ENCODE results near the gene MYO5C. TPM values are rescaled to one million over a fixed set of nuclear protein-coding genes. Genes with fewer than 3 reads are reported as not detected.

MYO5C gene
- total RNA-seq, 4 donors from 2014 or later, result 3.7 to 12.4 (median 7.6) TPM

DNA sequence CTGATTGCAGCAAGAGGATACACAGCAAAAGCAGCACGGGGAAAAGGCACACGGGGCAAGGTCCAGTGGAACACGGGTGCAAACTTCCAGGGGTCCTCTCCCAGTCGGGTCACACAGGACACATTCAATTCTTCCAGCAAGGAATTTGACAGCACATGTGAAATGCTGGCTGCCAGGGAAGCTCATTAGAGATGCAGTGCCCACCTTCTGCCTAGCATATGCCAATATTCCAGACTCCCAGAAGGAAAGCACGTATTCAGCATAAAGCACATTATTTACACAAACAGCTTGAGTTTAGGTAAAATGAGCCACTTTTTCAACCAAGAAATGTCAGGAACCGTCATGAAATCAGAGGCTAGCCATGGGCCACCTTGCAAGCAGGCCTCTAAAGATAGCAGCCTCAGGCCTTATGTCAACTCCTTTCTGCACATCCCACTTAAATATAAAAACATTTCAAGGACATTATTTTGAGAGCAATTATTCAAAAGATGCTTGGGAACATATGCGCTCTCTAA lies 19.3 kb downstream of the MYO5C start:
- no peaks in the 10 kb centered on the region for H3K9me3 ChIP-seq
- H3K36me3 ChIP-seq, result peaks cover 0 to 59% (median 16%) of the 10 kb centered on the region in 4 donors
- DNase-seq (ENCODE audit: extremely low spot score), result no peak
- no peaks in the 10 kb centered on the region for H3K27me3 ChIP-seq
- intact Hi-C loops (cut with DNase I), result no loop called here
- H3K4me1 ChIP-seq, result no peaks in the 10 kb centered on the region
- no peak overlapping the region for H3K4me3 ChIP-seq
- 94% methylated on average over 7 of the region's 7 CpGs for WGBS
- TF ChIP-seq POLR2AphosphoS5 (IDR thresholded peaks at IDR 0.05) (no peak), EP300 (IDR thresholded peaks at IDR 0.05) (no peak), CTCF (IDR thresholded peaks at IDR 0.05) (no peak), POLR2A (IDR thresholded peaks at IDR 0.05; ENCODE audit: low read depth) (no peak)
- H3K27ac ChIP-seq (replicated peaks in 1 of 4), result no peak overlapping the region

DNA sequence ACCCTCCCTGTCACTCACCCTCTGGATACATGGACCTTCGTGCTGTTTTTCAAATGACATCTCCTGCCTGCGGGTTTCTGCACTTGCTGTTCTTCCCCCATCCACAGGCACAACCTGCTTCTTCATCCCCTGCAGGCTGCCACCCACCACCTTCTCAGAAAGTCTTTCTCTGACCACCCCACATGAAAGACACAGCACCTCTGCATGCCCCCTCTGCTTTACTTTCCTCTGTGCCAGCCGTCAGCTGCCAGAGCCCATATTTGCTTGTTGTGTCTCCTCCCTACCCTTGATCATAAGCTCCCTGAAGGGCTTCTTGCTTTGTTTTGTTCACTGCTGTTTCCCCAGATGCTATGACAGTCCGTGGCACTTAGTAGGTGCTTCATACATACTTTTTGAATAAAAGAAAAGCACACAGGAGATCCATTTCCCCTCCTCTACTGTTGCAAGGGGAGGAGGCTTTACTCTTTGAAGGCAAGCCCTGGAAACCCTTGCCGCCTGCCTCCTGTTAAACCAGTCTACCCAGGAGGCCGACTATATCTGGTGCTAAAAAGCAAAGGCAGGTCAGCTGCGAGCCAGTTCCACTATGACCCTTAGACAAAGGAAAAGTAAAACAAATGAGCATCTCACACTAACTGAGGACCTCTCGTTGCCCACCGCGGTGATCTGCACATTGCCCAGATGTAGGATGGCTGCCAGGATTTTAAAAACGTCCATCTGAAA lies 31.9 kb downstream of the MYO5C start:
- no peaks in the 10 kb centered on the region for H3K27me3 ChIP-seq
- WGBS, result 89% methylated on average over 11 of the region's 11 CpGs
- DNase-seq (ENCODE audit: extremely low spot score), result no peak
- intact Hi-C loops (cut with DNase I), result no loop called here
- peaks cover 19 to 25% (median 23%) of the 10 kb centered on the region in 4 donors for H3K4me1 ChIP-seq
- no peak for TF ChIP-seq POLR2A (IDR thresholded peaks at IDR 0.05; ENCODE audit: low read depth)
- TF ChIP-seq CTCF (IDR thresholded peaks at IDR 0.05), result no peak
- TF ChIP-seq EP300 (IDR thresholded peaks at IDR 0.05), result no peak
- TF ChIP-seq POLR2AphosphoS5 (IDR thresholded peaks at IDR 0.05), result no peak
- H3K9me3 ChIP-seq, result no peaks in the 10 kb centered on the region
- H3K4me3 ChIP-seq, result no peak overlapping the region
- peak overlapping the region in 1 of 4 donors; percentile 20 for H3K27ac ChIP-seq (replicated peaks in 1 of 4)
- H3K36me3 ChIP-seq, result peaks cover 0 to 9% (median 3%) of the 10 kb centered on the region in 4 donors

DNA sequence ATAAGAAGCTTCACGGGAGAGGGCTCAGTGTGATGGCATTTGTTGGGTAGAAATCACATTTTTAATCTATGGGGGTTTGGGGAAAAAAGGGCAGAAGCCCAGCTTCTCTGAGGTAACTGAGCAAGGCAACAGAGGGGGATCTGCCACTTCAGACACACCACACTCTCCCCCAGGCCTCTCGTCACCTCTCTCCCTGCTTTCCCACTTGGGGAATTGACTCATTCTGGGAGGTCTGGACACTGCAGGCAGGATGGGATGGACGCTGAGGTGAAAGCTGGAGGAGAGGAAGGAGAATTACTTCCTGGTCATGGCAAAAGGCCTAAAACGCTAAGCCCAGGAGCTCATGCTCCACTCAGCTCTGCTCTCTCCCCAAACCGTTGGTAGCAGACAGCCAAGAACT lies 33.2 kb downstream of the MYO5C start:
- H3K4me3 ChIP-seq, result peak overlapping the region in 1 of 4 donors; percentile 6
- 56% methylated on average over 5 of the region's 5 CpGs for WGBS
- H3K9me3 ChIP-seq, result no peaks in the 10 kb centered on the region
- H3K36me3 ChIP-seq, result no peaks in the 10 kb centered on the region
- peaks cover 25 to 30% (median 28%) of the 10 kb centered on the region in 4 donors for H3K4me1 ChIP-seq
- intact Hi-C loops (cut with DNase I), result no loop called here
- TF ChIP-seq CTCF (IDR thresholded peaks at IDR 0.05), result no peak
- TF ChIP-seq POLR2A (IDR thresholded peaks at IDR 0.05; ENCODE audit: low read depth), result no peak
- no peak for TF ChIP-seq POLR2AphosphoS5 (IDR thresholded peaks at IDR 0.05)
- no peak for TF ChIP-seq EP300 (IDR thresholded peaks at IDR 0.05)
- no peaks in the 10 kb centered on the region for H3K27me3 ChIP-seq
- no peak for DNase-seq (ENCODE audit: extremely low spot score)
- H3K27ac ChIP-seq (replicated peaks in 1 of 4), result peak overlapping the region; percentile 72 to 79 (median 76)

GRCh38 chr15:52261498-52262242 lies 33.9 kb downstream of the MYO5C start:
- no peaks in the 10 kb centered on the region for H3K36me3 ChIP-seq
- DNase-seq (ENCODE audit: extremely low spot score), result no peak
- H3K9me3 ChIP-seq, result no peaks in the 10 kb centered on the region
- H3K4me3 ChIP-seq, result peak overlapping the region in 2 of 4 donors; percentile 1 to 6
- H3K27ac ChIP-seq (replicated peaks in 1 of 4), result peak overlapping the region; percentile 72 to 79 (median 76)
- intact Hi-C loops (cut with DNase I), result no loop called here
- H3K4me1 ChIP-seq, result peaks cover 32 to 37% (median 35%) of the 10 kb centered on the region in 4 donors
- TF ChIP-seq POLR2AphosphoS5 (IDR thresholded peaks at IDR 0.05) (peak; percentile 52 to 71), CTCF (IDR thresholded peaks at IDR 0.05) (peak in 1 of 3 experiments; percentile 20), EP300 (IDR thresholded peaks at IDR 0.05) (no peak), POLR2A (IDR thresholded peaks at IDR 0.05; ENCODE audit: low read depth) (no peak)
- WGBS, result 9% methylated on average over 5 of the region's 8 CpGs
- H3K27me3 ChIP-seq, result no peaks in the 10 kb centered on the region
